Neuron (in vitro differentiated cells): Measurements from ENCODE around the gene PPP1R26.
"Not testable (repeated sequence)": the region's sequence is repeated elsewhere in the genome, so short reads cannot be mapped to it uniquely, and the experiment has no call there.

Experiments
- H2AFZ ChIP-seq: one replicate; pipeline ENCODE4 v1.6.1; 2013; ENCODE audit warnings: low read depth, mild to moderate bottlenecking, inconsistent platforms, low read length, moderate library complexity
- H3K27me3 ChIP-seq: one replicate; pipeline ENCODE4 v1.6.1; 2013; ENCODE audit warnings: low read length; ENCODE audit not compliant: insufficient read depth
- H3K36me3 ChIP-seq: one replicate; pipeline ENCODE4 v1.6.1; 2013; ENCODE audit warnings: low read length; ENCODE audit not compliant: insufficient read depth
- H3K4me1 ChIP-seq: one replicate; pipeline ENCODE4 v1.6.1; 2013; ENCODE audit warnings: low read length; ENCODE audit not compliant: insufficient read depth
- H3K4me3 ChIP-seq: 2 replicates; pipeline ENCODE4 v1.5.1; 2013; ENCODE audit warnings: mild to moderate bottlenecking, low read length, moderate library complexity
- H3K9me3 ChIP-seq: one replicate; pipeline ENCODE4 v1.6.1; 2013; ENCODE audit warnings: low read length

PPP1R26 gene

DNA sequence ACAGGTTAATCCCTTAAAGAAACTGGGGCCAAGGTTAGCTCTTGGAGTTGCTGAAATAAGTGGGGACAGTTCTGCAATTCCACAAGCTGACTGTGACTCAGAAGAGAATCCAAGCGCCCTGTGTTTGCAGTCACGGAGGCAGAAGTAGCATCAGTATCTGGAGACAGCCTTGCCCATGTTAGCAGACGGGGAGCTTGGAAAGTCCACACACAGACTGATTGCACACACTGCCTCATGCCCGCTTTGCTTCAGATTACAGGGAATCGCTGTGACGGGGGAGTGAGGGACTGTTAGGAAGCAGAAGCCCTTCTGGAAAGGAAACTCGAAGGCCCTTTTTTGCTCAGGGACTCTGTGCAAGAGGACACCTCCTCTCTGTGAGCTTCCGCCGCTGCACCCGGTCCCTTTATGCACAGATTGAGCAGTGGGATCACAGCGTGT lies 30.9 kb upstream of the PPP1R26 start:
- no peak overlapping the region for H3K4me3 ChIP-seq
- no peaks in the 10 kb centered on the region for H3K9me3 ChIP-seq
- H3K36me3 ChIP-seq = no peaks in the 10 kb centered on the region
- H3K27me3 ChIP-seq = peaks cover 3% of the 10 kb centered on the region
- H2AFZ ChIP-seq = no peak overlapping the region
- no peaks in the 10 kb centered on the region for H3K4me1 ChIP-seq

DNA sequence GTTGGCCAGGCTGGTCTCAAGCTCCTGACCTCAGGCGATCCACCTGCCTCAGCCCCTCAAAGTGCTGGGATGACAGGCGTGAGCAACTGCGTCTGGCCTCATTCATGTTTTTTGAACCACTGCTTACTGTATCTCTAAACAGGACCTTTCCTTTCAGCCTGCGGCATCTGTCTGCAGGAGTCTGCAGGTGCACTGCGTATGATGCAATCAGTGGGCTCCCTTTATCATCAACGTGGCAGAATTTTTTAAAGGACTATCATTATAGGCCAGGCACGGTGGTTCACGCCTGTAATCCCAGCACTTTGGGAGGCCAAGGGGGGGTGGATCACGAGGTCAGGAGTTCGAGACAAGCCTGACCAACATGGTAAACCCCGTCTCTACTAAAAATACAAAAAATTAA lies 30.1 kb upstream of the PPP1R26 start:
- not testable (repeated sequence) for H3K36me3 ChIP-seq, H3K4me1 ChIP-seq, H3K4me3 ChIP-seq, H3K27me3 ChIP-seq, H2AFZ ChIP-seq, H3K9me3 ChIP-seq

DNA sequence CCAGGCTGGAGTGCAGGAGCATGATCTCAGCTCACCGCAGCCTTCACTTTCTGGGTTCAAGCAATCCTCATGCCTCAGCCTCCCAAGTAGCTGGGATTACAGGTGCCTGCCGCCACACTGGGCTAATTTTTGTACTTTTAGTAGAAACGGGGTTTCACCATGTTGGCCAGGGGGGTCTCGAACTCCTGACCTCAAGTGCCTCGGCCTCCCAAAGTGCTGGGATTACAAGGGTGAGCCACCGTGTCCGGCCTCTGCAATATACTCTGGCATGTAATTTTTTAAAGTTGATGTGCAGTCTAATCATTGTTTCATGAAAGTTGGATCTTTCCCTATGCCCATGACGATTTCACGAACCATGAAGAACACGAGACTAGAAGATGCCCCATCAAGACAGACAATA lies 28.6 kb upstream of the PPP1R26 start:
- Histone ChIP-seq H3K27me3 (peaks cover 3% of the 10 kb centered on the region), H3K4me3 (no peak overlapping the region), H2AFZ (no peak overlapping the region), H3K9me3 (no peaks in the 10 kb centered on the region), H3K36me3 (no peaks in the 10 kb centered on the region), H3K4me1 (no peaks in the 10 kb centered on the region)

DNA sequence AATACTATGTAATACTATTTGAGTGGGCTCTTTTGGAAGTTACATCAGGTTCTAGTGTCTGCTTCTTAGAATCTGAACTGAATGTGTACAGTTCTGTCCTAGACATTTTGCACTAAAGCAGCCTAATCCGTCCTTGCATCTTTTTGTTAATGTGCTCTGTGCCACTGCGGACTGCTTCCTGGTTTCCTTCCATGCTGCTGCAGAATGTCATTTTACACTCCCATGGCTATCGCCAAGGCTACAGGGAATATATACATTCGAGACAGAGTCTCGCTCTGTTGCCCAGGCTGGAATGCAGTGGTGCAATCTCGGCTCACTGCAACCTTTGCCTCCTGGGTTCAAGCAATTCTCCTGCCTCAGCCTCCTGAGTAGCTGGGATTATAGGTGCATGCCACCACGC lies 27.7 kb upstream of the PPP1R26 start:
- not testable (repeated sequence) for H3K36me3 ChIP-seq, H3K9me3 ChIP-seq, H3K4me1 ChIP-seq, H2AFZ ChIP-seq, H3K4me3 ChIP-seq, H3K27me3 ChIP-seq

DNA sequence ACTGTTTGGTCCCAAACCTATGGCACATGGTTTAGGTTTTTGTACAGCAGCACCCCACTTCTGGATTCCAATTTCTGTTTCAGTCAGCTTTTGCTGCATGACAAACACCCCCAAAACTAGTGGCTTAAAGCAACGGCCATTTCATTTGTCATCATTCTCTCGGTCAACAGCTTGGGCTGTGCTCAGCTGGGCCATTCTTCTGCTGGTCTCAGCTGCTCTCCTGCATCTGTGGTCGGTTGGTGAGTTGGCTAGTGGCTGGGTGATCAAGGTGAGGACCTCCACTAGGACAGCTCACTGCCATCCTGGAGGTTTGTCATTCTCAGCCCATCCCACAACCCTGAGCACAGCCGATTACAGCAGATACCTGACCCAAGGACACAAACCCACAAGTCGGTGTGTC lies 24.8 kb upstream of the PPP1R26 start:
- Histone ChIP-seq H2AFZ (no peak overlapping the region), H3K27me3 (no peaks in the 10 kb centered on the region), H3K9me3 (no peaks in the 10 kb centered on the region), H3K4me3 (no peak overlapping the region), H3K36me3 (no peaks in the 10 kb centered on the region), H3K4me1 (no peaks in the 10 kb centered on the region)

DNA sequence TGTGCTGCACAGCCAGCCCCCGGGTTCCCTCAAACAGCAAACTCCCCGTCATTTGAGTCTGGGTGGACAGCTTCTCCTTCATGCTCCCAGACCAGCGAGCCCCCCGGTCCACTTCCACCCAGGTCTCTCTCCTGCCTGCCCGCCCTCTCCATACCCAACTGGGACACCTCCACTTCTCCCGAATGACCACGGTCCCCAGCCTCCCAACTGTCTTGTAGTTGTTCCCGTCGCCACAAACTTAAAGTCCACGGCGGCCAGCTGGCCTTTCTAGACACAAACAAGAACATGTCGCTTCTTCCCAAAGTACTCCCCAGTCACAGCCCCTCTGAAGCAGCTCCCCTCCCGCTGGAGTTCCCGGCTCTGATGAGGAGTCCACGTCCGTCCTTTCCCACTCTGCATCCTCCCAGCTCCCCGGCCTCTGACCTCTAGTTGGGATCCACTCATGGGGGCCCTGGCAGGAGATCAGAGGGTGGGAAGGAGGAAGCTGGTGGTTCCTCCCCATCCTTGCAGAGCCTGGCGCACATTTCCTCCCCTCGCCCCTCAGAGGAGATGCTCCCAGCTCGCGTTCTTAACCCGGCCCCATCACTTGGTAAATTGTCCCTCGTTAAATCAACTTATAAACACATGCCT lies 24.1 kb upstream of the PPP1R26 start:
- Histone ChIP-seq H3K9me3 (no peaks in the 10 kb centered on the region), H3K27me3 (no peaks in the 10 kb centered on the region), H2AFZ (no peak overlapping the region), H3K4me3 (no peak overlapping the region), H3K36me3 (no peaks in the 10 kb centered on the region), H3K4me1 (no peaks in the 10 kb centered on the region)

DNA sequence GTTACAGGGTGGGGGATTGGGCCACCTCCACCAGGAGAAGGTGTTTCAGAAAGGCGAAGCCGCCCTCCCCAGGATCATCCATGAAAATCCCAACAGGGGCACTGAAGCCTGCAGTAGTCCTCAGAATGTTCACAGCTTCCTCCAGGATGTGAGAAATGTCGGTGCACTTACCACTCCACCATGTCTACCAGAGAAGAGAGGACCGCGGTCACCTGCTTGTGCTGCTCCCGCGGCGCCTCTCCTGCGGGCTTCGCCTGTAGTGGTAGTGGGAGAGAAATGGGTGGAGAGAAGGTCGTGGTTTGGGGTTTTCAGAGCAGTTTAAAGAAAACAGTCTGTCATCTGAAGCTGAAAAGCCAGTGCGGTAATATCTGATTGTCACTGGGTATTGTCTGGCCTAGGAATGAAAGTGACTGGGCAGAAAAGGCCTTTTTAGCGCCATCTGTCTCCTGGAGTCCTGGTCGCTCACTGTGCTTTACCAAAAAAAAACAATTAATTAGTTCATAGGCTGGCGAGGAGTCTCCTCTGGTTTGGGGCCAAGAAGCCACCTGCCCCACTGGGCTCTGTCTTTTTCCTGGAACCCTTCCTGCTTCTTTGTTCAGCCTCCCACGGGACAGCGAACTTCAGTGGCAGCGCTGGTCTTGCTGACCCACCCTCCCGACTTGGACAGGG lies 23.0 kb upstream of the PPP1R26 start:
- H3K4me3 ChIP-seq = no peak overlapping the region
- no peaks in the 10 kb centered on the region for H3K27me3 ChIP-seq
- H3K36me3 ChIP-seq = no peaks in the 10 kb centered on the region
- no peaks in the 10 kb centered on the region for H3K4me1 ChIP-seq
- no peak overlapping the region for H2AFZ ChIP-seq
- no peaks in the 10 kb centered on the region for H3K9me3 ChIP-seq

DNA sequence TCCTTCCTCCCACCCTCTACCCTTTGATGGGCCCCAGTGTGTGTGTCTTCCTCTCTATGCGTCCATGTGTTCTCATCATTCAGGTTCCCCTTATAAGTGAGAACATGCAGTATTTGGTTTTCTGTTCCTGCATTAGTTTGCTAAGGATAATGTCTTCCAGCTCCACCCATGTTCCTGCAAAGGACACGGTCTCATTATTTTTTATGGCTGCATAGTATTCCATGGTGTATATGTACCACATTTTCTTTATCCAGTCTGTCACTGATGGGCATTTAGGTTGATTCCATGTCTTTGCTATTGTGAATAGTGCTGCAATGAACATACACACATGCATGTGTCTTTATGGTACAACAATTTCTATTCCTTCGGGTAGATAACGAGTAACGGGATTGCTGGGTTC lies 21.1 kb upstream of the PPP1R26 start:
- not testable (repeated sequence) for H3K4me3 ChIP-seq, H2AFZ ChIP-seq, H3K27me3 ChIP-seq, H3K36me3 ChIP-seq, H3K9me3 ChIP-seq, H3K4me1 ChIP-seq

DNA sequence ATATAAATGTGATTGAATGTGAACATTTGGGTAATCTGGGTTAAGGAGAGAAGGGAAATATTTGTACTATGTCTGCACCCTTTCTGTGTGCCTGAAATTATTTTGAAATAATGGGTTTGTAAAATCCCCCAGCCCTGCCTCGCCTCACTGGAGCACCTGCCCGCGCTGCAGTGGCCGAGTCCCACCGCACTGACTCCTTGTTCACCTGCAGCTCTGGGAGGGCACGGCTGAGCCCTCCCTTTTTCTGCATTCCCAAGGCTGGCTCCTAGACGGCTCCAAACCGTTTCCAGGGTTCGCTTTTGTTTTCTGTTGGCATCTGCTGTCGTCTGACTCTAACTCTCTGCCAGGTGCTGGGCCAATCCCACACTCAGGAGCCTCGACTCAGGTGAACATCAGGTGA lies 17.6 kb upstream of the PPP1R26 start:
- H2AFZ ChIP-seq = no peak overlapping the region

DNA sequence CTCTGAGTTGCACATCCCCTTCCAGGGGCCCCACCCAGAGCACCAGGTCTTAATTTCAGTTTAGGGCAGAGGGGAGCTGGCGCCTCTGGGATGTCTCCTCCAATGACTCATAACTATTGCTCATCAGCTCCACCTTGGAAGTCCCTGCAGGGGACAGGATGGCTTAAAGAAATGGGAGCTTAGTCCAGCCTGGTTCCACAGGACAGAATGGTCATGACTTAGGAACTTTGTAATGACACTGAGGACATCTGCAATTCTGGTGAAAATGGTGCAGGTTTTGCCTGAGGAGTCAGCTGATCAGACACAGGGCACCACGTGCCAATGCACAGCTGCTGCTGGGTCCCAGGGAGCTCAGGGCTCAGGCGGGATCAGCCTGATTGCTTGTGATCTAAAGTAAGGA lies 16.4 kb upstream of the PPP1R26 start:
- H3K9me3 ChIP-seq = no peaks in the 10 kb centered on the region

More for the DNA sequence above, 17.6 kb upstream of the PPP1R26 start:
- Histone ChIP-seq H3K4me1 (no peaks in the 10 kb centered on the region), H3K36me3 (no peaks in the 10 kb centered on the region), H3K27me3 (no peaks in the 10 kb centered on the region), H3K9me3 (no peaks in the 10 kb centered on the region), H3K4me3 (no peak overlapping the region)

DNA sequence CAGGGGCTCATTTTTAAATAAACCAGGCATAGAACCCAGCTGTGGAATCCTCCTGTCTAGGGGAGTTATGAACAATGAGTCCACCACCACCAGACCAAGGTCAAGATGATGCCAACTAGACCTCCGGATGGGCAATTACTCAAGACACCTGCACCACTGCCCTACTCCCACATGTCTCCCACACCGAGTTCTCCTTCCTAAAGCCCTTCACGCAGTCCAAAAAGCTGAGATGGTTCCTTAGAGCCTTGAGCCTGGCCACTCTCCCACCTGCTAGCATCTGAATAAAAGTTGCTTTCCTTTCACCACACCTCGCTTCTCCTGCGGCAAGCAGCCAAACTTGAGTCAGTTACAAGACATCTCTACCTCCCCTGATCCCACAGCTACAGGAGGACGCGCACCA lies 15.4 kb upstream of the PPP1R26 start:
- H3K36me3 ChIP-seq = no peaks in the 10 kb centered on the region
- no peak overlapping the region for H3K4me3 ChIP-seq
- H3K27me3 ChIP-seq = no peaks in the 10 kb centered on the region
- no peaks in the 10 kb centered on the region for H3K4me1 ChIP-seq
- no peak overlapping the region for H2AFZ ChIP-seq
- H3K9me3 ChIP-seq = no peaks in the 10 kb centered on the region

More for the DNA sequence above, 16.4 kb upstream of the PPP1R26 start:
- no peak overlapping the region for H2AFZ ChIP-seq
- H3K4me3 ChIP-seq = no peak overlapping the region
- H3K4me1 ChIP-seq = no peaks in the 10 kb centered on the region
- no peaks in the 10 kb centered on the region for H3K36me3 ChIP-seq
- H3K27me3 ChIP-seq = no peaks in the 10 kb centered on the region

DNA sequence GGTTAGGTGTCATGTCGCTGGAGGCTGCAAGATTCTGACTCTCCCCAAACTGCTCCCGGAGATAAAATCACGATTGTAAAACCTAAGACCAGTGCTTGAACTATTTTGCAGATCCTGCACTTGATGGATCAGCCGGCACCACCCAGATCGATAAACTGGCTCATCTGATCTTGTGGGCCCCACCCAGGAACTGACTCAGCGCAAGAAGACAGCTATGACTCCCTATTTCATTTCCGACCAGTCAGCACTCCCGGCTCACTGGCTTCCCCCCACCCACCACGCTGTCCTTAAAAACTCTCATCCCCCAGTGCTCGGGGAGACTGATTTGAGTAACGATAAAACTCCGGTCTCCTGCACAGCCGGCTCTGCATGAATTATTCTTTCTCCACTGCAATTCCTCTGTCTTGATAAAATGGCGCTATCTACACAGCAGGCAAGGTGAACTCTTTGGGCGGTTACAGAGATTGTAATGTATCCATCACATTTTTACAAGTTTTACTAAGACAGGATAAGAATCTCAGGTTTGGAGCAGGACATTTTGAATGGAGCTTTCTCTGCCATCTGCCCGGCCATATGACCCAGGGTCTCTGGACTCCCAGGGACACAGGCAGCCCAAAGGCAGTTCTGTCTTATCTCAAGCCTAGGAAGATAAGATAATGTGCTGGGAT lies 10.6 kb upstream of the PPP1R26 start:
- no peaks in the 10 kb centered on the region for H3K9me3 ChIP-seq
- peaks cover 16% of the 10 kb centered on the region for H3K4me1 ChIP-seq
- no peaks in the 10 kb centered on the region for H3K36me3 ChIP-seq
- no peak overlapping the region for H2AFZ ChIP-seq
- no peaks in the 10 kb centered on the region for H3K27me3 ChIP-seq
- no peak overlapping the region for H3K4me3 ChIP-seq

DNA sequence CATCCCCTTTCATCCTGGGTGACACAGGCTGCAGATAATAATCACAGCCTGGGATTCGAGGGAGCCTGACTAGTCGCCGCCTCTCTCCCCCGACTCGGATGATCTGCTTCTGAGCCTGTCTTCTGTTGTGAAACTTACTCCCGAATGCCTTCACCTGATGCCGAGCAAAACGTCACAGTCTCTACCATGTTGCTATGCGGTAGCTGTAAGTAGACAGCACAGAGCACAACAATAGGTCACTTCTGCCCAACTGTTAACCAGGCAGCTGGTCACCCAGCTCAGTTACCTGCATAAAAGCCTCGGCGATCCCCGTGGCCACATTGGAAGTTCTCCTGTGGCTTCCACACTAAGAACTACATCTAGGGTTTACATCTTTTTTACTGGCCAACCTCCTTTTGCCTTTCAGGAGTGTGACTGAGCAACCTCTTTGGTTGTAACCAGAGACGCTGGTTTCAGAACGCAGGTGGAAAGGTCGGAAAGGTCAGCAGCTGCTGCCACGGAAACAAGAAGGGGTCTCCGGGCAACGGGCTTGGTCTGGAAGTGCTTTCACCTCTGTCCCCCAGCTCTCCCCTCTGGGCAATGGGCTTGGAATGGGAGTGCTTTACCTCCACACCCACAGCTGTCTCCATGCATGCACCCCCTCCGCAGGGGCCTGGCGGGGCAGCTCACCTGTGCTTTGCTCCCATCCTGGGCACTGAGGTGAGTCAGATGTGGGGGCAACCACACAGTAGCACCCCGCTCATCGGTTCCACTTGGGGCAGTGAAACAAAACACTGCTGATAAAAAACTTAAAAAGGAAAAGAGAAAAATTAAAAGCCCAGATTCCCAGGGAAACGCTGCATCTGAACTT lies 7.6 kb upstream of the PPP1R26 start:
- no peaks in the 10 kb centered on the region for H3K27me3 ChIP-seq
- peaks cover 16% of the 10 kb centered on the region for H3K4me1 ChIP-seq
- no peaks in the 10 kb centered on the region for H3K9me3 ChIP-seq
- H3K36me3 ChIP-seq = no peaks in the 10 kb centered on the region
- no peak overlapping the region for H3K4me3 ChIP-seq
- no peak overlapping the region for H2AFZ ChIP-seq
